HepG2 (cell line): ENCODE measurements around the gene SOX9. TPM values are rescaled to one million over a fixed set of nuclear protein-coding genes. Genes with fewer than 3 reads are reported as not detected.

Experiments used
- ATAC-seq: fragments of 200-7000 bp; cut with Tn5 transposase; 3 replicates; pipeline ENCODE4 v1.9.1; 2020; ENCODE audit warnings: mild to moderate bottlenecking, moderate library complexity
- BruUV-seq: library from RNA; stranded (reverse); fragments of 400-500 nt; replicated peaks from 2 replicates; lab custom pipeline; 2021; lab: Mats Ljungman, UMichigan
- CTCF ChIA-PET: fragments of 300-600 bp; formaldehyde crosslinking; extraction: SDS; loops from one replicate; lab custom pipeline; 2021; ENCODE audit warnings: low total read pairs, inconsistent platforms, low intra/inter-chr PET ratio; lab: Yijun Ruan, JAX
- POLR2A ChIA-PET: fragments of 350-600 bp; sonication (Branson Sonifier 250); formaldehyde crosslinking; loops from one replicate; lab custom pipeline; 2020; ENCODE audit warnings: antibody characterized with exemption, inconsistent platforms; lab: Yijun Ruan, JAX
- DNase-seq: peaks from one replicate; pipeline ENCODE4 v3.0.0-alpha.2; 2015; ENCODE audit warnings: low spot score
- FAIRE-seq: peaks from 3 replicates; lab custom pipeline; 2011; peaks lifted over from hg19 to GRCh38; lab: Jason Lieb, UNC
- H2AFZ ChIP-seq: one replicate; pipeline ENCODE4 v1.6.1; 2011; ENCODE audit warnings: low read length, inconsistent platforms
- H3K27ac ChIP-seq: fragments of 300-600 bp; 3 replicates; pipeline ENCODE4 v1.8.0; 2011; ENCODE audit warnings: mixed run types, mild to moderate bottlenecking, mixed read lengths, low read length, inconsistent platforms; ENCODE audit not compliant: insufficient read depth; ENCODE audit errors: extremely low read length
- H3K27me3 ChIP-seq, 2 experiments: fragments of 200-600 bp in 1 of 2; 2 replicates in 1 of 2; 3 replicates in 1 of 2; pipeline versions ENCODE4 v1.6.0 to v1.8.0; 2011; ENCODE audit warnings: low read length in 2 of 2, mild to moderate bottlenecking in 2 of 2, moderate library complexity in 2 of 2, inconsistent platforms in 1 of 2; ENCODE audit not compliant: insufficient read depth in 2 of 2, control insufficient read depth in 1 of 2
- H3K36me3 ChIP-seq, 2 experiments: fragments of 200-600 bp in 1 of 2; replicated peaks in 1 of 2; 2 replicates in 1 of 2; 3 replicates in 1 of 2; pipeline versions ENCODE4 v1.5.1 to v1.8.0; 2011; ENCODE audit warnings: low read length in 2 of 2, inconsistent platforms in 1 of 2; ENCODE audit not compliant: insufficient read depth in 2 of 2, control insufficient read depth in 1 of 2
- H3K4me1 ChIP-seq: 2 replicates; pipeline ENCODE4 v1.5.1; 2012; ENCODE audit warnings: low read length, inconsistent platforms; ENCODE audit not compliant: insufficient read depth
- H3K4me2 ChIP-seq: 2 replicates; pipeline ENCODE4 v1.6.0; 2011; ENCODE audit warnings: low read depth, low read length, inconsistent platforms
- H3K4me3 ChIP-seq, 3 experiments: fragments of 200-600 bp in 1 of 3; sonication (generic), shearing (Covaris generic) in 1 of 3; replicated peaks in 1 of 3; 2 replicates each; pipeline ENCODE4 v1.5.1; 2011 to 2016; ENCODE audit warnings: low read length in 3 of 3, inconsistent platforms in 2 of 3, low read depth in 2 of 3, mild to moderate bottlenecking in 2 of 3, control low read depth in 1 of 3, mixed read lengths in 1 of 3; ENCODE audit not compliant: insufficient read depth in 1 of 3
- H3K79me2 ChIP-seq: one replicate; pipeline ENCODE4 v1.6.1; 2011; ENCODE audit warnings: low read length, inconsistent platforms; ENCODE audit not compliant: insufficient read depth
- H3K9ac ChIP-seq: 2 replicates; pipeline ENCODE4 v1.6.0; 2011; ENCODE audit warnings: mild to moderate bottlenecking, low read depth, low read length, inconsistent platforms; ENCODE audit not compliant: insufficient read depth
- H3K9me3 ChIP-seq: 2 replicates; pipeline ENCODE4 v1.5.1; 2012; ENCODE audit warnings: mild to moderate bottlenecking, low read length
- H4K20me1 ChIP-seq: 2 replicates; pipeline ENCODE4 v1.6.0; 2011; ENCODE audit warnings: inconsistent platforms, mild to moderate bottlenecking, low read length, moderate library complexity; ENCODE audit not compliant: insufficient read depth
- AHR ChIP-seq: IDR thresholded peaks from 2 replicates; pipeline ENCODE4 v1.6.1; 2018; ENCODE audit warnings: missing genetic modification reagents, missing compliant biosample characterization
- ARID2 ChIP-seq: sonication (generic); formaldehyde crosslinking; IDR thresholded peaks from 2 replicates; pipeline ENCODE4 v1.8.1; 2022; ENCODE audit warnings: mild to moderate bottlenecking, missing genetic modification reagents, borderline replicate concordance
- CENPX ChIP-seq: sonication (generic); formaldehyde crosslinking; IDR thresholded peaks from 2 replicates; pipeline ENCODE4 v1.9.0; 2021; ENCODE audit warnings: mild to moderate bottlenecking, missing genetic modification reagents, moderate library complexity
- EHMT2 ChIP-seq: fragments of 200-600 bp; sonication (generic); IDR thresholded peaks from 2 replicates; pipeline ENCODE4 v1.7.0; 2017; ENCODE audit warnings: antibody characterized with exemption, low read depth, low read length, borderline replicate concordance
- ESRRA ChIP-seq: sonication (generic); formaldehyde crosslinking; IDR thresholded peaks from 2 replicates; pipeline ENCODE4 v1.5.1; 2020; ENCODE audit warnings: mild to moderate bottlenecking, low read depth, missing genetic modification reagents
- FOXK2 ChIP-seq: fragments of 450-650 bp; IDR thresholded peaks from 2 replicates; pipeline ENCODE4 v1.6.1; 2016
- HDAC6 ChIP-seq: fragments of 200-600 bp; sonication (generic); IDR thresholded peaks from 2 replicates; pipeline ENCODE4 v1.7.0; 2017; ENCODE audit warnings: mild to moderate bottlenecking, antibody characterized with exemption, low read length, low read depth
- IKZF4 ChIP-seq: sonication (generic); formaldehyde crosslinking; IDR thresholded peaks from 2 replicates; pipeline ENCODE4 v1.5.1; 2020; ENCODE audit warnings: borderline replicate concordance, mild to moderate bottlenecking, low read depth, missing genetic modification reagents; ENCODE audit errors: not compliant biosample characterization
- NCOA5 ChIP-seq: sonication (generic); formaldehyde crosslinking; IDR thresholded peaks from 2 replicates; pipeline ENCODE4 v1.4.0; 2020; ENCODE audit warnings: missing genetic modification reagents
- NFE2L2 ChIP-seq: fragments of 150-350 bp; IDR thresholded peaks from 2 replicates; pipeline ENCODE4 v1.6.1; 2014; ENCODE audit warnings: low read length
- NR1H2 ChIP-seq: sonication (generic); formaldehyde crosslinking; IDR thresholded peaks from 2 replicates; pipeline ENCODE4 v1.8.1; 2022; ENCODE audit warnings: low read depth, missing genetic modification reagents, borderline replicate concordance
- RAD21 ChIP-seq: fragments of 450-650 bp; formaldehyde crosslinking; IDR thresholded peaks from 2 replicates; pipeline ENCODE4 v1.5.0; 2020; ENCODE audit warnings: mild to moderate bottlenecking
- RELA ChIP-seq: sonication (generic); formaldehyde crosslinking; IDR thresholded peaks from 2 replicates; pipeline ENCODE4 v1.4.0; 2020; ENCODE audit warnings: missing genetic modification reagents
- RORA ChIP-seq: sonication (generic); formaldehyde crosslinking; IDR thresholded peaks from 2 replicates; pipeline ENCODE4 v1.5.0; 2020; ENCODE audit warnings: mild to moderate bottlenecking, missing genetic modification reagents, moderate library complexity
- STAT5B ChIP-seq: sonication (generic); formaldehyde crosslinking; IDR thresholded peaks from 2 replicates; pipeline ENCODE4 v1.4.0; 2020; ENCODE audit warnings: missing genetic modification reagents
- TBX2 ChIP-seq: sonication (generic); formaldehyde crosslinking; IDR thresholded peaks from 2 replicates; pipeline ENCODE4 v1.5.0; 2020; ENCODE audit warnings: missing genetic modification reagents, mild to moderate bottlenecking, borderline replicate concordance
- ZBTB7A ChIP-seq: sonication (generic); formaldehyde crosslinking; IDR thresholded peaks from 2 replicates; pipeline ENCODE4 v1.8.0; 2022; ENCODE audit warnings: mild to moderate bottlenecking, missing genetic modification reagents
- ZFY ChIP-seq: sonication (generic); formaldehyde crosslinking; IDR thresholded peaks from 2 replicates; pipeline ENCODE4 v1.4.0; 2020; ENCODE audit warnings: missing genetic modification reagents
- ZNF24 ChIP-seq: fragments of 450-650 bp; IDR thresholded peaks from 2 replicates; pipeline ENCODE4 v1.6.1; 2017; ENCODE audit warnings: antibody characterized with exemption, mild to moderate bottlenecking
- ZNF317 ChIP-seq: sonication (generic); formaldehyde crosslinking; IDR thresholded peaks from 2 replicates; pipeline ENCODE4 v1.5.0; 2020; ENCODE audit warnings: mild to moderate bottlenecking, missing genetic modification reagents
- ZNF749 ChIP-seq: sonication (generic); formaldehyde crosslinking; IDR thresholded peaks from 2 replicates; pipeline ENCODE4 v1.8.0; 2022; ENCODE audit warnings: mild to moderate bottlenecking, missing genetic modification reagents, moderate library complexity, borderline replicate concordance
- ZNF839 ChIP-seq: sonication (generic); formaldehyde crosslinking; IDR thresholded peaks from 2 replicates; pipeline ENCODE4 v1.4.0; 2020; ENCODE audit warnings: missing genetic modification reagents, mild to moderate bottlenecking, borderline replicate concordance
- ZNF878 ChIP-seq: sonication (generic); formaldehyde crosslinking; IDR thresholded peaks from 2 replicates; pipeline ENCODE4 v1.8.1; 2023; ENCODE audit warnings: mild to moderate bottlenecking, missing genetic modification reagents, moderate library complexity
- WGBS: methylation state at CpG from one replicate; pipeline ENCODE4 v1.1.6; 2017; ENCODE audit warnings: low lambda C conversion rate; 5-methylcytosine and 5-hydroxymethylcytosine counted together
- in situ Hi-C: cut with HindIII; loops from 2 replicates; pipeline ENCODE4 v1.10.0; 2017; ENCODE audit warnings: low pct_unique_long_range_greater_than_20kb; ENCODE audit not compliant: extremely low pct_ligation_motif_present
- intact Hi-C: fragments of 100-400 bp; cut with micrococcal nuclease; formaldehyde crosslinking; loops from one replicate; pipeline ENCODE4 v1.10.0; 2022; ENCODE audit not compliant: unreplicated experiment
- polyA plus RNA-seq, 8 experiments: library from polyadenylated mRNA; depleted of rRNA in 3 of 8; stranded (reverse) in 7 of 8; unstranded in 1 of 8; fragments of >200 nt; fragmentation: Illumina TruSeq in 4 of 8; extraction: Trizol in 4 of 8; gene quantifications; 2 replicates each; pipeline versions ENCODE4 v1.2.1 to v1.2.3, GENCODE V29; 2011 to 2016; ENCODE audit warnings: low read depth in 4 of 8, missing spikeins in 1 of 8, mixed read lengths in 1 of 8; ENCODE audit not compliant: insufficient read depth in 1 of 8
- total RNA-seq, 5 experiments: library from RNA; depleted of rRNA; stranded (reverse); fragments of >200 nt; fragmentation: Illumina TruSeq; extraction: Trizol; gene quantifications; 2 replicates each; pipeline ENCODE4 v1.2.3, GENCODE V29; 2016; ENCODE audit warnings: low read depth in 1 of 5
- TF ChIP-seq, protein P1 (sequence below): sonication (generic); formaldehyde crosslinking; IDR thresholded peaks from 2 replicates; pipeline ENCODE4 v1.4.0; 2020; ENCODE audit warnings: missing genetic modification reagents; ENCODE audit errors: not compliant biosample characterization
- TF ChIP-seq, protein P2 (sequence below): sonication (generic); formaldehyde crosslinking; IDR thresholded peaks from 2 replicates; pipeline ENCODE4 v1.5.0; 2020; ENCODE audit warnings: mild to moderate bottlenecking, missing genetic modification reagents

Gene SOX9
- total and polyA plus RNA-seq, 2 of the 13 experiments (the other 11 are each of a cell fraction or from before 2014, with no cell fraction given): 16.1 to 27.6 TPM

- H3K4me2 ChIP-seq: peak overlapping the region; percentile 45
- peaks cover 33% of the 10 kb centered on the region for H3K4me1 ChIP-seq
- no peak overlapping the region for H3K4me3 ChIP-seq
- H3K9me3 ChIP-seq: no peaks in the 10 kb centered on the region
- no peaks in the 10 kb centered on the region for H4K20me1 ChIP-seq
- WGBS: 0% methylated on average over 1 of the region's 1 CpG
- no peak overlapping the region for H3K9ac ChIP-seq
- no peaks in the 10 kb centered on the region for H3K79me2 ChIP-seq
- FAIRE-seq: peak; percentile 100
- BruUV-seq: no TSS peak
- ChIA-PET CTCF (interaction anchor here (1.9 kb wide), 1 partner anchor 26 kb away, joined by 4 read pairs; no protein-coding TSS in a partner anchor), POLR2A (interaction anchor here (0.6 to 3.5 kb wide), 10 partner anchors 9 to 447 kb away, joined by 3 to 43 read pairs (median 4); partner anchors contain the start of gene SOX9)
- H3K27ac ChIP-seq: peak overlapping the region; percentile 61
- H3K27me3 ChIP-seq: no peaks in the 10 kb centered on the region
- peak; percentile 96 for ATAC-seq
- intact Hi-C loops: loop anchor here (1.0 to 2.0 kb wide), 2 partner anchors 14 to 26 kb away; no protein-coding TSS in a partner anchor
- no peaks in the 10 kb centered on the region for H3K36me3 ChIP-seq
- in situ Hi-C loops: no loop called here
- H2AFZ ChIP-seq: no peak overlapping the region
- peak; percentile 98 for DNase-seq
- no peak for TF ChIP-seq NCOA5 (CRISPR knock-in tag)
- TF ChIP-seq ZNF24: no peak
- TF ChIP-seq IKZF4 (CRISPR knock-in tag): no peak
- no peak for TF ChIP-seq FOXK2
- no peak for TF ChIP-seq ARID2
- peak; percentile 97 for TF ChIP-seq ESRRA (CRISPR knock-in tag)
- peak; percentile 67 for TF ChIP-seq ZNF317 (CRISPR knock-in tag)
- no peak for TF ChIP-seq HDAC6
- no peak for TF ChIP-seq AHR (CRISPR knock-in tag)
- TF ChIP-seq NFE2L2: no peak
- TF ChIP-seq ZNF749 (CRISPR knock-in tag): peak; percentile 39; the same call in 1 of the 2 replicates
- TF ChIP-seq EHMT2: peak; percentile 87
- no peak for TF ChIP-seq RORA (CRISPR knock-in tag)
- TF ChIP-seq NR1H2 (CRISPR knock-in tag): peak; percentile 84; the same call in 1 of the 2 replicates
- TF ChIP-seq STAT5B (CRISPR knock-in tag): no peak
- TF ChIP-seq, protein P1, sequence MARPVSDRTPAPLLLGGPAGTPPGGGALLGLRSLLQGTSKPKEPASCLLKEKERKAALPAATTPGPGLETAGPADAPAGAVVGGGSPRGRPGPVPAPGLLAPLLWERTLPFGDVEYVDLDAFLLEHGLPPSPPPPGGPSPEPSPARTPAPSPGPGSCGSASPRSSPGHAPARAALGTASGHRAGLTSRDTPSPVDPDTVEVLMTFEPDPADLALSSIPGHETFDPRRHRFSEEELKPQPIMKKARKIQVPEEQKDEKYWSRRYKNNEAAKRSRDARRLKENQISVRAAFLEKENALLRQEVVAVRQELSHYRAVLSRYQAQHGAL (CRISPR knock-in tag): no peak
- no peak for TF ChIP-seq ZNF839 (CRISPR knock-in tag)
- peak; percentile 61; the same call in 1 of the 2 replicates for TF ChIP-seq RAD21 (CRISPR knock-in tag)
- TF ChIP-seq CENPX: no peak
- TF ChIP-seq ZFY (CRISPR knock-in tag): no peak
- TF ChIP-seq ZBTB7A: peak; percentile 47; the same call in 1 of the 2 replicates
- TF ChIP-seq RELA (CRISPR knock-in tag): no peak
- TF ChIP-seq, protein P2, sequence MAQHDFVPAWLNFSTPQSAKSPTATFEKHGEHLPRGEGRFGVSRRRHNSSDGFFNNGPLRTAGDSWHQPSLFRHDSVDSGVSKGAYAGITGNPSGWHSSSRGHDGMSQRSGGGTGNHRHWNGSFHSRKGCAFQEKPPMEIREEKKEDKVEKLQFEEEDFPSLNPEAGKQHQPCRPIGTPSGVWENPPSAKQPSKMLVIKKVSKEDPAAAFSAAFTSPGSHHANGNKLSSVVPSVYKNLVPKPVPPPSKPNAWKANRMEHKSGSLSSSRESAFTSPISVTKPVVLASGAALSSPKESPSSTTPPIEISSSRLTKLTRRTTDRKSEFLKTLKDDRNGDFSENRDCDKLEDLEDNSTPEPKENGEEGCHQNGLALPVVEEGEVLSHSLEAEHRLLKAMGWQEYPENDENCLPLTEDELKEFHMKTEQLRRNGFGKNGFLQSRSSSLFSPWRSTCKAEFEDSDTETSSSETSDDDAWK (CRISPR knock-in tag): no peak
- TF ChIP-seq TBX2 (CRISPR knock-in tag): peak; percentile 96
- TF ChIP-seq ZNF878: peak; percentile 48; the same call in 1 of the 2 replicates
Measured at GRCh38 chr17:72092710-72093322, 28.0 kb upstream of the SOX9 start.
